ENCODE measurements around the gene XPC.

DNA sequence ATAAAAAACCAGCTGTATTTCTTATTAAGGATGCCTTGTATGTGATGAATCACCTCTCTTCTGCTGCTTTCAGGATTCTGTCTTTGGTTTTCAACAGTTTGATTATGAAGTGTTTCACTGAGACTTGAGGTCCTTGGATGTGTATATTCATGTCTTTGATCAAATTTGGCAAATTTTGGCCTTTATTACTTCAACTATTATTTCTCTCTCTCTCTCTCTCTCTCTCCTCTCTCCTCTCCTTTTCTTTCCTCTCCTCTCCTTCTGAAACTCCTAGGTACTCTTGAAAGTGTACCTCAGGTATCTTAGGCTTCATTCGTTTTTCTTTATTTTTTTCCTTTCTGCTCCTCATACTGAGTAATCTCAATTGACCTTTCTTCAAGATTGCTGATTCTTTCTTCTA lies 43.5 kb upstream of the XPC start:
- TF ChIP-seq CTCF (IDR thresholded peaks at IDR 0.05) (no peak), POLR2A (IDR thresholded peaks at IDR 0.05) (no peak)
